GM18505 (cell line): Measurements from ENCODE around the gene DCLK1.

Source experiments
- ATAC-seq: cut with Tn5 transposase; IDR thresholded peaks from one replicate; pipeline ENCODE4 v1.9.1; 2021; ENCODE audit not compliant: unreplicated experiment
- POLR2A ChIP-seq: IDR thresholded peaks from 4 replicates; pipeline ENCODE4 v1.6.1; 2011; ENCODE audit warnings: borderline replicate concordance; ENCODE audit not compliant: insufficient read depth, insufficient read length; ENCODE audit errors: extremely low read depth

The DCLK1 gene

DNA sequence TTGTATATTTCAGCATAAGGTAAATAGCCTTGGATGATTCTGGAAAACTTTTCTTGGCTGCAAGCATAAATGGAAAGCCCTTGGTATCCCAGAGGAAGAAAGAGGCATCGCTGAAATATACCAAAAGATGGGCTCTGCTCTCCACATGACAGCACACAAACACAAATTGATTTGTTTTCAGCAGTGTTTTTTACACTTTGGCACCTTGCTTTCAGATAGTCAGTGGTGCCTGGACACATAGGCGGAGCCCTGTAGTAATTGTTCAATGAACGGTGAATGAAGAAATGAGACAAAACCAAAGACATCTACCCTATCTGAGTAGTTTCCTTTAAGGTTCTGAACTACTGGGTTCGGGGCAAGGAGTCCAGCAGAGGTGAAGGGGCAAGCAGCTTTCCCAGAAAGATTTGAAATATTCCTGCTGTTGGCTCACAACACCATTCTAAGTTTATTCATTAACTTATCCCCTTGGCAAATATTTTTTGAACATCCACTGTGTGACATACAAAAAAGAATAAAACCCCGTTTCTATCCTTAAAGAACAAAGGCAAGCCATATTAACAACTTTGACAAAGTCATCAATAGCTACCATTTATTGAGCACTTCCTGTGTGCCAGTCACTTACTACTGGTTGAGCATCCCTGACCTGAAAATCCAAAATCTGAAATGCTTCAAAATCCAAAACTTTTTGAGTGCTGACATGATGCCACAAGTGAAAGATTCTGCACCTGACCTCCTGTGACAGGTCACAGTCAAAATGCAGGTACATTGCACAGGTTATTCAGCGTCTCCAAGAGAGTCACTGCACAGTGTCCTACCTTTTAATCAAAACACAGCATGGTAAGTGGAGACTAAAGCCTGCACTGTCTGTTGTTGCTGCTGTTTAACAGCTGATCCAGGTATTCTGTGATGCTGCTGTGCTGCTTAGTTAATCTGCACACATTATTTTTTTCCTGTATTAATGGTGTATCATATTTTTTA is 238.1 kb downstream of the DCLK1 start:
- ATAC-seq, result no peak
- no peak for TF ChIP-seq POLR2A

DNA sequence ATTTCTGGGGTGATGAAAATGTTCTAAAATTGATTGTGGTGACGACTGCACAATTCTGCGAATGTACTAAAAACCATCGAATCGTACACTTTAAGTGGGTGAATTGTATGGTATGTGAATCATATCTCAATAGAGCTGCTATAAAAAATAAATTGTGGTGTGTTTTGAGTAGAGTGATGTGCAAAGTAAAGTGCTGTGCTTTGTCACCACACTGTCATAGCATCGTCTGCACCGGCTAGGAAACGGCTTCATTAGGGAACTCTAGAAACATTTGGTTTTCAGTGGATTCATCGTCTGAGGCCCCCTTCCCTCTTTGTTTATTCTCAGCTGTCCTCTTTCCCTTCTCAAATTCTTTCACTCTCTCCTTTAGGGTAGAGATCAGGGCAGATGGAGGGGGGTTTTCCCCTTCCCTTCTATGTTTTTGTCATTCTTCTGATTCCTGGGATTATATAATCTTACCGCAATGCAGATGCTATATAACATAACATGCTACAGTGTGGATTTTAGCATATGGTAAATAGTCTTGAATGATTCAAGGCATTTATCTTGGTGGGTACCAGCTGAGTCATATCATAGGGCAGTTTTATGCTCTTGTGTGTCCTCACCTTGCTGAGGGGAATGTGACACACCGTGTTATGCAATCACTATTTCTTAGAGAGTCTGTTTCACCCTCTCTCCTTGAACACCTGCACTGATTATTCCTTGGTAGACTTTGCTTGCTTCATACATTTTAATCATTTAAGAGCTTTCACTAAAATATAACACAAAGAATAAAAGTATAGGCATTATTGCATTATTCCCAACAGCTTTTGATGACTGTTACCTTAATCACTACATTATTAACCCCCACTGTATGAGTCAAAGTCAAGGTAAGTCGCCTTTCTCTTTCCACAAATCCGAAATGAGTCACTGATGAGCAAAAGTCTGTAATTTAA is 239.4 kb downstream of the DCLK1 start:
- ATAC-seq, result no peak
- TF ChIP-seq POLR2A, result no peak

- no peak for ATAC-seq
- no peak for TF ChIP-seq POLR2A
These were observed 241.6 kb downstream of the DCLK1 start for GRCh38 chr13:35889560-35889959.

GRCh38 chr13:35888981-35889380 is 242.2 kb downstream of the DCLK1 start:
- no peak for ATAC-seq
- TF ChIP-seq POLR2A, result no peak

- TF ChIP-seq POLR2A, result no peak
- no peak for ATAC-seq
These were observed 242.7 kb downstream of the DCLK1 start for GRCh38 chr13:35888457-35888883.

DNA sequence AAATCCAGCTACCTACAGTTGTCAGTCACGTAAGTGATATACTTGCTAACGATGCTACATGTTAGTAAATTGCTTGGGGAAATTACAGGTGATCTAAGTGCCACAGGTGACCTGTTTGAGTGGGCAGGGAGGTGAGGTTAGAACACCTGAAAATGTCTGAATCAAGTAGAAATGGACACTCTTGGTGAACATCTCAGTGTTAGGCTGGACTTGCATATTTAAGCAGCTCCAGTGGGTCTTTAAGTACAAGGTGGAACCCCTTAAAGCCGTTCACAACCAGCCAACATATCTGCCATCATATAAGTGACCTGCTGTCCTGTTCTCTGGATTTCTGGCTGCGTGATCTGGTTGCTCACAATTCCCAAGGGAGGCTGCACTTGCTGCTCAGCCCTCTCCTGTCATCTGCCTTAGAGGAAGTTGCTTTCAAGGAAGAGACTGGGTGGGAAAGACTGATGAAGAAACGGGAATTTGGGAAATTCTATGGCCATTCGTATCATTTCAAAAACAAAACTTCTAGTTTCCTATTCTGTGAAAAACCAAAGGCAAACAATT is 244.0 kb downstream of the DCLK1 start:
- TF ChIP-seq POLR2A, result no peak
- no peak for ATAC-seq

GRCh38 chr13:35886332-35887114 is 244.7 kb downstream of the DCLK1 start:
- no peak for ATAC-seq
- TF ChIP-seq POLR2A, result no peak

- TF ChIP-seq POLR2A, result no peak
These were observed 246.9 kb downstream of the DCLK1 start for GRCh38 chr13:35884211-35884760.

DNA sequence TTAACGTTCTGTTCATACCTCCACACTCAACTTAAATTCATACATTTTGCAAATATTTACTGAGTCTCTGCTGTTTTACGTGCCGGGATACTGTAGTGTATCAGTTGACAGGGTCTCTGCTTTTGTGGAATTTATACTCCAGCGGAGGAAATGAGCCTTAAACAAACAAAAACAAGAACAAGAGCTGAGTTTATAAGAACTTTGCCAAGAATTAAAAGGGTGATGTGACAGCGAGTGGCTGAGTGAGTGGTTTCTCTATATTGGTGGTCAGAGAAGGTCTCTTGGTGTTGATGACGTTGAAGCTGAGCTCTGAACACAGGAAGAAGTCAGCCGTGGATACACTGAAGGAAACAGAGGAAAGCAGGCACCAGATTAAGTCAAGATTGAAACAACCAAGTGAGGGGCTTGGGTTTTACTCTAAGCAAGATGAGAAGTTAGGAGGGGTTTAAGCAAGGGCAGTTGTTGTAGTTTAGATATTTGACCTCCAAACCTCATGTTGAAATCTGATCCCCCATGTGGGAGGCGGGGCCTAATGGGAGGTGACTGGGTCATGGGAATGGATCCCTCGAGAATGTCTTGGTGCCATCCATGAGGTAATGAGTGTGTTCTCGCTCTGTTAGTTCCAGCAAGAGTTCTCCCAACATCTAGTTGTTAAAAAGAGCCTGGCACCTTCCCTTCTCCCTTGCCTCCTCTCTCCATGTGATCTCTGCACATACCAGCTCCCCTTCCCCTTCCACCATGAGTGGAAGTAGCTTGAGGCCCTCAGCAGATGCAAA is 248.3 kb downstream of the DCLK1 start:
- no peak for TF ChIP-seq POLR2A
- no peak for ATAC-seq

More at GRCh38 chr13:35884211-35884760, 246.9 kb downstream of the DCLK1 start:
- no peak for ATAC-seq

GRCh38 chr13:35881360-35881759 is 249.8 kb downstream of the DCLK1 start:
- no peak for TF ChIP-seq POLR2A
- ATAC-seq, result no peak

- no peak for ATAC-seq
- no peak for TF ChIP-seq POLR2A
These were observed 252.1 kb downstream of the DCLK1 start for GRCh38 chr13:35879111-35879510.

- no peak for ATAC-seq
- no peak for TF ChIP-seq POLR2A
These were observed 254.6 kb downstream of the DCLK1 start for GRCh38 chr13:35876601-35877000.

DNA sequence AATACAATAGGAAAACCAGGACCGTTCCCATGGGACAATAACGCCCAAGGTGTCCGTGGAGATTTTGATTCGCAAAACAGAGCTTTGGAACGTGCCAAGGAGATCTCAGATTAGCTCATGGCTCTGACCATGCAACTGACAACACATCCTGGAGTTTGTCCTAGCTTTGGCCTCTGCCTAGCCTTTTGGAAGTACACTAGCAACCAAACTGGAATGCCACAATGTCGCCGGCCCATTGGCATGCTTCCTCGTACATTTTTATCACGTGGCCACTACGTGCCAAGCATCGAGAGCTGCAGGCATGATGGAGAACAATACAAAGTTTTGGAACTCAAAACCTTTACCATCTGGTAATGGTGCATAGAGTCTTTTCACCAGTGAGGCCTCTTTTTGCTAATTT is 256.5 kb downstream of the DCLK1 start:
- no peak for ATAC-seq
- TF ChIP-seq POLR2A, result no peak
